NCI-H2227 treated with DMSO at 0.1 percent for 48 hours (cell line): ENCODE data around the gene GPS2.
A peak's percentile ranks its signal among the peaks of the same experiment; 100 is the strongest.

Source experiments
- DNase-seq: peaks from one replicate; lab custom pipeline; 2025; lab: John Stamatoyannopoulos, UW

The GPS2 gene, protein sequence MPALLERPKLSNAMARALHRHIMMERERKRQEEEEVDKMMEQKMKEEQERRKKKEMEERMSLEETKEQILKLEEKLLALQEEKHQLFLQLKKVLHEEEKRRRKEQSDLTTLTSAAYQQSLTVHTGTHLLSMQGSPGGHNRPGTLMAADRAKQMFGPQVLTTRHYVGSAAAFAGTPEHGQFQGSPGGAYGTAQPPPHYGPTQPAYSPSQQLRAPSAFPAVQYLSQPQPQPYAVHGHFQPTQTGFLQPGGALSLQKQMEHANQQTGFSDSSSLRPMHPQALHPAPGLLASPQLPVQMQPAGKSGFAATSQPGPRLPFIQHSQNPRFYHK

DNA sequence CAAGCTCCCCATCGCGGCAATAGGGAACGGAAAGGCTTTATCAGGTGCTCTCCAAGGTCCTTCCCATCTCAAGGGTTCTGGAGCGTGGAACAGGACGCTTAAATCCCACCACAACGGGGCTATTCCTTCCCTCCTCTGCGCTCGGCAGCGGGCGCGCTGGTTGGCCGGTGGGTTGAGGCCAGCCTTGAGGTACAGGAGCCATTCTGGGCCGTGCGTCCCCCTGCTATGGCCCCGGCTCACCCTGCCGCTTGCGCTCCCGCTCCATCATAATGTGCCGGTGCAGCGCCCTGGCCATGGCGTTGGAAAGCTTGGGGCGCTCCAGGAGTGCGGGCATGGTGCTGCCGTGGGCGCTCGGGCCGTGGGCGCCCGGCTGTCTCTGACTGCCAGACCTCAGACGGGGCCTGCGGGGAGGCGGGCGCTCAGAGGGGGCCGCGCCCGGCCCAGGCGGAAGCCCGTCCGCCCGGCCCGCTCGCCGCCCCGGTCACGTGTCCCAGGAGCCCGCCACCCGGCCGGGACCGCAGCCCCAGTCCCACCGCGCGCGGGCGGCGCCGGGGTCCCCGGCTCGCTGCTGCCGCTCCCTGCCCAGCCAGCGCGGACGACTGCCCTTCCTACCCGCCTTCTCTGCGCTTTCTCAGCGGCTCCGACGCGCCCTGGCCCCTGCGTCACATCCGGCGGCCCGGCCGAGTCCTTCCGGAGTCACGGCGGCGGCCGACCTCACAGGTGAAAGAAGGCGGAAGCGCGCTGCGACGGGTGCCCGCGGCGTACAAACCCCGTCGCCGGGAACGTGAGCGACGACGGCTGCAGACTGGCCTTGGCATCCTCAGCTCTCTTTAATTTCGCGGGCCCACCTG, at the start of gene GPS2:
GPS2 (minus strand) TSS at position 642 of the 851 bp plus-strand sequence; CDS start at position 334, 308 bp downstream.
- DNase-seq = peak; percentile 70

DNA sequence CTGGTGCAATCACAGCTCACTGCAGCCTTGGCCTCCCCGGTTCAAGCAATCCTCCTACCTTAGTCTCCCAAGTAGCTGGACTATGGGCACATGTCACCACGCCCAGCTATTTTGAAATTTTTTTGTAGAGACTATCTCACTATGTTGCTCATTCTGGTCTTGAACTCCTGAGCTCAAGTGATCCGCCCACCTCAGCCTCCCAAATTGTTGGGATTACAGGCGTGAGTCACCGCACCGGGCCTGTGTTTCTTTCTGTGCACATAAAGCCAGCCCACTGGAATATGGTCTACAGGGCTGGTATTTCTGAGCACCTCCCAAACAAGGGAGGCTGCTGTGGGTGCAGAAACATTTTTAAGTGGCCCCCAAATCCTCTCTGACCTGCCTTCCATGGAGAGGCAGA, 48.2 kb upstream of the GPS2 start:
- no peak for DNase-seq

DNA sequence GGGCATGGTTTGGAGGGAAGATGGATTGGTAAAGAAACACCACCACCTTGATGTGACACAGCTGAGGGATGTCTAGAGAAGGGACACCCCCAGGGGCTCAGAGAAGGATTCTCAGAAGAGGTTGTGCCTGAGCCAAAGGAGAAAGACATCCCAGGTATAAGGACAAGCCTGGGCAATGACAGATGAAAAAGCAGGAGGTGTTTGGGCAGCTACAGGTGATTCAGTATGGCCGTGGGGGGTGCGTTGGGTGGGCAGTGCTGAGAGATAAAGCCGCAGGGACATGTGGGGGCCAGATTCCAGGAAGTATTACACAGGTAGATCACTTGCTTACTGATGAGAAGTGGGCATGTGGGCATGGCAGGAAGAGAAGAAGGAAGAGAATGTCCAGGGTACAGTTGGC, 46.7 kb upstream of the GPS2 start:
- no peak for DNase-seq

DNA sequence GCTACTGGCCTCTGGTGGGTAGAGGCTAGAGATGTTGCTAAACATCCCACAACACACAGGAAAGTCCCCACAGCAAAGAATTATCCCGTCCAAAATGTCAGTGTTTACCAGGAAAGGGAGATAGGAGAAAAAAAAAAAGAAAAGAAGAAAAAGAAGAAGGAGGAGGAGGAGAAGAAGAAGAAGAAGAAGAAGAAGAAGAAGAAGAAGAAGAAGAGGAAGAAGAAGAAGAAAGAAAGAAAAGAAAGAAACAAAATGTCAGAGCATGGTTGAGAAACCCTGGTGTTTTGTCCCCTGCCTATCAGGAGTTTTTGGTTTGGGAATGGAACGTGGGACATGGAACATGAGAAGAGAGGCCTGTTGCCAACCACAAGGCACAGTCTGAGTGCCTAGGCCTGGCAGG, 42.2 kb upstream of the GPS2 start:
- DNase-seq = no peak

DNA sequence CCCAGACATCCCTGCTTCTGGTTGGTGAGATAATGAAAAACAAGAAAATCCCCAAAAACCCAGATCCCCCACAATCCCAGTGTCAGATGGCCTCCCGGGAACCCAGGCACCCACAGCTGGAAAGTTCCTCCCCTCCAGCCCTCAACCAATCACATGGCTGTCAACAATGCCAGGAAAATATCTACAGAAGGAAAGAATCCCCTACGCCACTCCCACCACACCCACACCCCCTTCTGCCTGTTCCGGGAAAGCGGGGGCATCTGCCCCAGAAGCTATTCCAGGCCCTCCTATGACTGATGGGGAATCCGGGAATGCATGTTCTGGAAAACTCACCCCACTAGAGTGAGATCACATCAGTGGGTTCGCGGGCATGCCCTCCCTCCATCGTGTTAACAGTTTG, 41.6 kb upstream of the GPS2 start:
- no peak for DNase-seq

DNA sequence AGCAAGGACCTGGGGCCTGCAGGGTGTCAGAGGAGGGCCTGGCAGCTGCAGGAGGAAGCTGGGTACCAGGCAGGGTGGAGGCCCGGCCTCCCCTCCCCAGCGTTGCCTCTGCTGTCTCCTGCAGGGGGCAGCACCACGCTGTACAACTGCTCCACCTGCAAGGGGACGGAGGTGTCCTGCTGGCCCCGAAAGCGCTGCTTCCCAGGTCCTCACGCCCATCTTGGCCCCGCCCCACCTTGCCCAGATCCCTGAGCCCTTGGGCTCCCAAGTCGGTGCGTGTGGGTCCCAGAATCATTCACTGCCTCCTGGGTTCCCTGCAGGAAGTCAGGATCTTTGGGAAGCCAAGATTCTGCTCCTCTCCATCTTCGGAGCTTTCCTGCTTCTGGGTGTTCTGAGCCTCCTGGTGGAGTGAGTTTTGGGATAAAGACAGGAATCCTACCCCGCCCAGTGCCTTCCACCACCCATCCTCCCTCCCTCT, 41.0 kb upstream of the GPS2 start:
- DNase-seq = no peak

DNA sequence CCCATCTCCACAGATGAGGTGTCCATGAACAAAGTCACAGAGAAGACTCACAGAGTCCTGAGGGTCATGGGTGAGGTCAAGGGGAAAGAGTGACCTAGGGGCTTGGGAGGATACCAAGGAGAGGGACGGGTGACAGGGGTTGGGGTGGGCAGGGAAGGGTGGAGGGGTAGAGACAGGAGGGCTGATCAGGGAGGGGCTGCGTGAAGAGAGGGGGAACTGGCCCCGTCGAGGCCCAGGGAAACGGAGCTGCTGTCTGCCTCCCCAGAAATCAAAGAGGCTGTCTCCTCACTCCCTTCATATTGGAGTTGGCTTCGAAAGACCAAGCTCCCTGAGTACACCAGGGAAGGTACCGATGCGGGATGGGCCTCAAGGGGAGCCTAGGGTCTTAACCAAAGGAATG, 40.4 kb upstream of the GPS2 start:
- no peak for DNase-seq

DNA sequence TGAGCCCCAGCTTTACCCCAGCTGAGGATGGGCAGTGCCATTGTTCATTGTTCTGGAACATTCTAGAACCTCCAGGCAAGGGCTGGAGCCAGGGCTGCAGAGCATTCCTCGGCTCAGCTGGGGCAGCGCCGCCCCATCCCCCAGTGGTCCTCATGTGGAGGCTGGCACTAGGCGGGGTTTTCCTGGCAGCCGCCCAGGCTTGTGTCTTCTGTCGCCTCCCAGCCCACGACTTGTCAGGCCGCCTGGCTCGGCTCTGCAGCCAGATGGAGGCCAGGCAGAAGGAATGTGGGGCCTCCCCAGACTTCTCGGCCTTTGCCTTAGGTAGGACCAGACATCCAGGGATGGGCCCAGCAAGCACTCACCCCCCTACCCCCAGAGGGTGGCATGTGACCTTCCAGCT, 39.9 kb upstream of the GPS2 start, which contains the start of gene TMEM95:
TMEM95 (plus strand) TSS at position 104 of the 400 bp plus-strand sequence; CDS start at position 153, 49 bp downstream.
- DNase-seq = no peak

DNA sequence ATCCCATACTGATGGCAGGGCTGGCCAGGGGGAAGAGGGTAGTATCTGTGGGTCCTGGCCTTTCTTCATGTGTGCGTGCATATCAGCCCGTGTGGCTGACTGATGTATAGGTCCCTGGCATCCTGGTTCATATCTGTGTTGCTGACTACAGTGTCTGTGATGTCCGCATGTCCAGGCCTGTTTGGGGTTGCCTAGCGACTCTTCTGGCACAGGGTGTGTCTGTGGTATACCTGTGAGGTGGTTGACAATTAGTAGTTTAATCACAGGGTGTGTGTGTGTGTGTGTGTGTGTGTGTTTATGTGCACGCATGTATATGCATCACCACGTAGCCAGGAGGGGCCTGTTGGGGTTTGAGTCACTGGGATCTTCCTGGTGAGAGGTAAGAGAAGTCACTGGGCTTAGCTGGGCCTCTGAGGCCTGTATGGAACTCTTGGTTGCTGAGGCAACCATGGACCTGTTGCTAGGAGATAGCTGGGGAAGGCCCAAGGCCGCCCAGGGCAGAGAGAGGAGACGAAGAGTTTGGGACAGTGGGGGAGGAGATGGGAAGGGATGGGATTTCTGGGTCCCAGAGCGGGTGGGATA, 39.2 kb upstream of the GPS2 start:
- no peak for DNase-seq

DNA sequence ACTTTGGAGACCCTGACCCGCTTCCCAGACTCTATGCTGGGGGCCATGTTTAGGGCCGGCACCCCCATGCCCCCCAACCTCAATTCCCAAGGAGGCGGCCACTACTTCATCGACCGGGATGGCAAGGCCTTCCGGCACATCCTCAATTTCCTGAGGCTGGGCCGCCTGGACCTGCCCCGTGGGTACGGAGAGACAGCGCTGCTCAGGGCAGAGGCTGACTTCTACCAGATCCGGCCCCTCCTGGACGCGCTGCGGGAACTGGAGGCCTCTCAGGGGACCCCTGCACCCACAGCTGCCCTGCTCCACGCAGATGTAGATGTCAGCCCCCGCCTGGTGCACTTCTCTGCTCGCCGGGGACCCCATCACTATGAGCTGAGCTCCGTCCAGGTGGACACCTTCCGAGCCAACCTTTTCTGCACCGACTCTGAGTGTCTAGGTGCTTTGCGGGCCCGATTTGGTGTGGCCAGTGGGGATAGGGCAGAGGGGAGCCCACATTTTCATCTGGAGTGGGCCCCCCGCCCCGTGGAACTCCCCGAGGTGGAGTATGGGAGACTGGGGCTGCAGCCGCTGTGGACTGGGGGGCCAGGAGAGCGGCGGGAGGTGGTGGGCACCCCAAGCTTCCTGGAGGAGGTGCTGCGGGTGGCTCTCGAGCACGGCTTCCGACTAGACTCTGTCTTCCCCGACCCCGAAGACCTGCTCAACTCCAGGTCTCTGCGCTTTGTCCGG, 37.9 kb upstream of the GPS2 start:
- no peak for DNase-seq

DNA sequence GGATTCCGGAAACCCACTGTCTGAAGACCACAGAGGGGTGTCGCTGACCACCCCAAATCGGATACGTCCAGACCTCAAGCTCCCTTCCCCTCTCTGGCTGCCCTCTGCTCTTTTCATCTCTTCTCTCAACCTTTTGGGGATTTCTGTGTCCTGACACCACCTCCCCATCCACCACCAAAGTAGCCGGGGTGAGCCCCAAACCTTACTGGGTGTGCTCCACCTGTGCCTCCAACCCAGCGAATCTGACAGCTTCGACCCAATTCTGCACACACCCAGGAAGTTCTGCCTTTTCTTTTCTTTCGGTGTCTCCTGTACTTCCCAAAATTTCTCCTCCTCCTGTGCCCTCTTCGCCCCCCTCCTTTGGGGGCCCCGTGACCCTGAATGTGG, 37.3 kb upstream of the GPS2 start:
- DNase-seq = no peak

DNA sequence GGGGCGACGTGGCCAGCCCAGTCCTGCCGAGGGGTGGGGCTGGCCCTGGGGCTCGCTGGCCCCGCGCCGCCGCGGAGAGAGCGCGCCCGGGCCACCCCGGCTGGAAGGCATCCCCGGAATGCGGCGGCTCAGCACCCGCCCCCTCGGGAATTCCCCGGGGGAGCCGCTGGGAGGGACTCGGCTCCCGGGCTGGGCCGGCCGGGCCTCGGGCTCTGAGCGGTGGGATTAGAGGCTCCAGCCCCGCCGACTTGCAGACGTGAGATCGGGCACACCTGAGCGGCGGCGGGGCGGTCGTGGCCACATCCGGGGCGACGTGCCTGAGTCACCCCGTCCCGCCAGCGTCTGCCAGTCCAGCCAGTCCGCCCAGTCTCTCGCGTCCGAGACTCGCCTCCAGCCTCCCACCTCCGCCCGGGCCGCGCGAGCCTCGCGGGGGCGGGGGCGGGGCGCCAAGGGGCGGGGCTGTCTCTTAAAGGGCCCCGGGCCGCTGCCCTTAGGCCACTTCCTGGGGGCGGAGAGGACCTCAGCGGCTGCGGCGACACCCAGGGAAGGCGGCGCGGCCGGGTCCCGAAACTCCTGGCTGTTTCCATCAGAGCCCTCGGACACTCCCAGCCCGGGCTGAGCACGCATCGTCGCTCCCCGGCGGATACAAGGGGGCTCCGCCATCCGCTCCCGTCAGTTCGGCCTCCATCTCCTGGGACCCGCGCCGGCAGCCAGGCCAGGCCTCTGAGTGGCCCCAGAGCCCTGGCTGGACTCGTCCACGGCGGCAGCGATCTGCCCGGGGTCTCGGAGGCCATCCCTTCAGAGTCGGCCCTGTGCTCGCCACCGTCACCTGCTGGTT, 36.7 kb upstream of the GPS2 start, which contains the start of gene KCTD11:
KCTD11 (plus strand) TSS at position 498 of the 838 bp plus-strand sequence.
- DNase-seq = peak; percentile 17

DNA sequence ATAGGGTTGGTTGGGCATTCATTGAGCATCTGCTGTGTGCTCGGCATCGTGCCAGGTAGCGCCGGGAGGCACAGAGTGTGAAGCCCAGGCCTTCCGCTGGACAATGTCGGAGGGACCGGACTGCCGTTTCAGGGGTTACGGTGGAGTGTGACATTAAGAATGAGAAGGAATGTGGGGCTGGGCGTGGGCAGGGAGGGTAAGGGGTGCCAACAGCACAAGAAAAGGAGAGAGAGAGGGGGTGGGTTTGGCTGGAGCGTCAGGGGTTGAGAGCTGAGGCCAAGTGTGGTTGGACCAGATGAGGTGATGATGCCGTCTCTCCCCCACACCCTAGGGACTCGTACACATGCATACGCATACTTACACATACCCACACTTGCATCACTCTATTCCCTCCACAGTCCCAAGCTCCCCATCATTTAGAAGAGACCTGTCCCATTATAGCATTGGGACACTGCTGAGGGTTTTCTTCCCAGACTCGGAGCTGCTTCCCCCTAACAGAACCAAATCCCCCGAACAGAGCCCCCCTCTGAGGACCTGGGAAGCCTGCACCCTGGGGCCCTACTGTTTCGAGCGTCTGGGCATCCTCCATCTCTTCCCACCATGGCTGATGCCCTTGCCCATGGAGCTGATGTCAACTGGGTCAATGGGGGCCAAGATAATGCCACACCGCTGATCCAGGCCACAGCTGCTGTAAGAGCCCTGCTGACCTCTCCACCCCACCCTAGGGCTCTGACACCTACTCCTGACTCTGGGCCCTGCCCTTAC, 33.5 kb upstream of the GPS2 start:
- DNase-seq = no peak

DNA sequence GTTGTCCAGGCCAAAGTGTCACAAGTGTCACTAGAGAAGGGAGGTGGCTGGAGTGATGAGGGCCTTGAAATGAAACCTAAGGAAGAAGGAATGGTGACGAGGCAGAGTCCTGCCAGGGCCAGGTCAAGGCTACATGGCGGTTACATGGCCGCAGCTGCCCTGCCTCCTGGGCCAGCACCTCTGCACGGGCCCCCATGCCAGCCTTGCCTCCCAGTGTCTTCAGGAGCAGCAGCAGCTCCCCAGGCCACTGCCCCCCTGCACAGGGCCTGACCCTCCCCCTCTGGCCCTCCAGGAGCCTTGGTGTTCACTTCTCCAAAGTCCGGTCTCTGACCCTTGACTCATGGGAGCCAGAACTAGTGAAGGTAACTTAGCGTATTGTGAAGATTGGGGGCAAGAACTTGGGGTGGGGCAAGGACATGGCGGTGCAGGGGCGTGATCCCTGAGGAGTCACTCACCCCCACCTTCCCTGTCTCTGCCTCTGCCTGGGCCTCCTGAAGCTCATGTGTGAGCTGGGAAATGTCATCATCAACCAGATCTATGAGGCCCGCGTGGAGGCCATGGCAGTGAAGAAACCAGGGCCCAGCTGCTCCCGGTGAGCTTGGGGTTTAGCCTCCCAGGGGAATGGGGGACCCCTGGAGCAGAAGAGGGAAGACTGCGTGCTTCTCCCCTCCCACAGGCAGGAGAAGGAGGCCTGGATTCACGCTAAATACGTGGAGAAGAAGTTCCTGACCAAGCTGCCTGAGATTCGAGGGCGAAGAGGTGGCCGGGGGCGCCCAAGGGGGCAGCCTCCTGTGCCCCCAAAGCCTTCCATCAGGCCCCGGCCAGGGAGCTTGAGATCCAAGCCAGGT, 32.7 kb upstream of the GPS2 start:
- DNase-seq = no peak

DNA sequence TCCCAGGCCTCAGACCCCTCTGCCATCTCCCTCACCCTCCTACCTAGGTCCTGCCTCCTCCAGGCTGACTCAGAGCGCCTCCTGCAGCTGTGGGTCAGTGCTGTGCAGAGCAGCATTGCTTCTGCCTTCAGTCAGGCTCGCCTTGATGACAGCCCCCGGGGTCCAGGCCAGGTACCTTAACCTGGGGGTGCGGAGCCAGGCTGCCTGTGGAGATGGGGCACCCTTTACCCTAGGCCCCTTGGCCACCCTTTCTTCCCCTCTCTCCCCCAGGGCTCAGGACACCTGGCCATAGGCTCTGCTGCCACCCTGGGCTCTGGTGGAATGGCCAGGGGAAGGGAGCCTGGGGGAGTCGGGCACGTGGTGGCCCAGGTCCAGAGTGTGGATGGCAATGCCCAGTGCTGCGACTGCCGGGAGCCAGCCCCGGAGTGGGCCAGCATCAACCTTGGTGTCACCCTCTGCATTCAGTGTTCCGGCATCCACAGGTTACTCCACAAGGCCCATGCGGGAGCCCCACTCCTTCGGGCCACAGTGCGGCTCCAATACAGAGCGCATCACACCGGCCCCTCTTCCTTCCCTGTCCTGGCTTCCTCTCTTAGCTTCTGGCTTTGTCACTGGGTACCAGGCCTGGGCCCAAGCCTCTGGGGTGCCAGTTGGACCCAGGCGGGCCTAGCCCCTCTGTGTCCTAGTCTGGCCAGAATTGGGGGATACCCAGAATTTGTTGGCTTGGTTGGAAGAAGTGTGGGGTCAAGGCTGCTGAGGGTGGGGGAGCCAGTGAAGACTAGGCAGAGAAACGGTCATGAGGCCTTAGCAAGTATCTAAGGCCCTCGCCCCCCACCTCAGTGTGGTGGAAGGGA, 31.8 kb upstream of the GPS2 start:
- DNase-seq = no peak

DNA sequence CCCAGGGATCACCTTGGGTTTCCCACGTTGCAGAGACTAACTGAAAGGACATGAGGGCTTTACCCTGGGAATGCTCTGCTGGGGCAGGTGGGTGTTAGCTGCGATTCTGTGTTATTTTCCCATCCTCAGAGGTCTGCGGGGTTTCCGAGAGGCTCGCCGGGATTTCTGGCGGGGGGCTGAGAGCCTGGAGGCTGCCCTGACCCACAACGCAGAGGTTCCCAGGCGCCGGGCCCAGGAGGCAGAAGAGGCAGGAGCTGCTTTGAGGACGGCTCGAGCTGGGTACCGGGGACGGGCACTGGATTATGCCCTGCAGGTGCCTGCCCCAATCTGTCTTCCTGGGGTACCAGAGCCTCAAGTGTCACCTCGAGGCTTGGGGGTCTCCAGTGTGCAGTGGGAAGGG, 28.1 kb upstream of the GPS2 start:
- DNase-seq = no peak

DNA sequence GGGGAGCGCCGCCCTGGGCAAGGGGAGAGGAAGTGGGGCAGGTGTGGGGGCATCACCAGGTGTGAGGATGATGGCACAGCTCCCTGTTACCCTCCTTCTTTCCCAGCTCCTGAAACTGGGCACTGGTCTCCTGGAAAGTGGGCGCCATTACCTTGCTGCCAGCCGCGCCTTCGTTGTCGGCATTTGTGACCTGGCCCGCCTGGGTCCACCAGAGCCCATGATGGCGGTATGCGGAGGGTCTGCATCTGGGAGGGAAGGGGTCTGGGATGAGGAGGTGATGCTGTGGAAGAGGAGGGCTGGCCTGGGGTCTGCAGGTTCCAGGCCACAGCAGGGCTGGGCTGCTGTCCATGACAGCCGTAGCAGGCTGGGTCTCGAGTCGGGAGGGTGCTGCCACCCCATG, 26.7 kb upstream of the GPS2 start:
- DNase-seq = no peak

DNA sequence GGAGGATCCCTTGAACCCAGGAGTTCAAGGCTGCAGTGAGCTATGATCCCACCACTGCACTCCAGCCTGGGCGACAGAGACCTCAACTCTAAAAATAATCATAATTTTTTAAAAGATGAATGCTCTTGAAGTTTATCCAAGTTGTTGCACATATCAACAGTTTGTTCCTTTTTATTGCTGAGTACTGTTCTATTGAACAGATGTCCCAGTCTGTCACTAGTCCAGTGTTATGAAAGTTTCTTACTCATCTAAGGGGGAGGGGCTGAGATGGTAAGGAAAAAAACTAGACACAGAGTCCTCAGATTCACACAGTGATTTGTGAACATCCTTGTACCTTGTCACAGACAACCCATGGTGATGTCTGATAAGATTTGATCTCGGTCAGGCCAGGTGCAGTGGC, 25.0 kb upstream of the GPS2 start:
- DNase-seq = no peak
